Right kidney (tissue), 1 donor: ENCODE data around the gene CDIP1.

Source experiments
- DNase-seq: peaks from one replicate; pipeline ENCODE4 v3.0.0-alpha.2; 2016

Gene CDIP1

DNA sequence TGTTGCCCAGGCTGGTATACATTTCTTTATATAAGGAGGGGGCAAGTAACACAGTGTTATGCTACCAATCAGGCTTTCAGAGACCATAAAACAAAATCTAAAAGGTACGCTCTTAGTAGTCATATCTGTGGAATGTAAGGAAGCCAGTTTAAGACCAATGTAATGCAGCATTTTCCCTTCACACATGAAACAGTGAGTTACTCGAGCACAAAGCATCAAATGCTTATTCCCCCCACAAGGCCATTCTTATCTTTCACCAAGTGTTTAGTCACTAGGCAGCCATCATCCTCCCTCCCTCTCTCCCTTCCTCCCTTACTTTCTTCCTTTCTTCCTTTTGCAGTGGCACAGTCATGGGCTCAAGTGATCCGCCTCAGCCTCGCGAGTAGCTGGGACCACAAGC lies 49.5 kb downstream of the CDIP1 start:
- no peak for DNase-seq

GRCh38 chr16:4488499-4488967 lies 50.0 kb downstream of the CDIP1 start:
- DNase-seq: no peak

GRCh38 chr16:4487955-4488498 lies 50.5 kb downstream of the CDIP1 start:
- no peak for DNase-seq

DNA sequence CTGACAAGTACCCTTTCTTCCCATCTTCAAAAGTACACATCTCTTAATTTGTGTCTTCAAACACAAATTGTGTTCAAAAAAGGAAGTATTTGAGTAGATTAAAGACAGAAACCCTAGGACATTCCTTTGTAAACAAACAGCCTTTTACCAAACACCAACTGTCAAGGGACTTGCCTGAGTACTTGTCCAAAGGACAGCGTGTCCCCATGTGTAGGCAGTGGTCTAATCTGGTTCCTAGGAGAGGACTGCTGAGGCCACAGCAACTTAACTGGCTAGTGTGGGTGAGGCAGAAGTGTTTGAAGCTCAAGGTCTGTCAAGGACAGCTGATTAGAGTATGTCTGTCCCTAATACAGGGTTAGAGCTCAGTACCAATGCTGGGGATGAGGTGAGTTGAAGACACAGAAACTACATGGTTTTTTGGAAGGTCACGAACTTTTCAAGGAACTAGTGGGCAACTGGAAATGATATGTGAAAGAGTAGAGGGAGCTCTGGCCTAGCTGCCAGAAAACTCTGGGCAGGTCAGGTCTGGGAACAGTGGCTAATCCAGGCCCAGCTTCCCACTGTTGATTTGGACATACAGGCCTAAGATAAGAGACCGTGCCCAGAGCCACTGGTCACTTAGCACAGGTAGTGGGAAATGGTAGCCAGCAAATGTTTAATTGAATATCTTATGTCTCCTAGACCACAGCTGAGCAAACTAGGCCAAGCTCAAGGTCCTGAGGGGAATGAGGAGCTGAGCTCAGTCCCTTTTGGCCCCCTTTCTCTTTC lies 52.3 kb downstream of the CDIP1 start:
- DNase-seq: no peak

- DNase-seq: no peak
Measured at GRCh38 chr16:4481963-4482362, 56.6 kb downstream of the CDIP1 start.

GRCh38 chr16:4481526-4481925 lies 57.0 kb downstream of the CDIP1 start:
- DNase-seq: no peak

GRCh38 chr16:4477966-4478365 lies 60.6 kb downstream of the CDIP1 start:
- DNase-seq: no peak

- peak; percentile 89 for DNase-seq
Measured at GRCh38 chr16:4475880-4476788, 62.4 kb downstream of the CDIP1 start, which contains the start of gene HMOX2. Gene HMOX2 (plus strand): TSS chr16:4476398. CDS start chr16:4505525, 29,127 bp downstream.

GRCh38 chr16:4474192-4474961 lies 64.2 kb downstream of the CDIP1 start, which contains the start of gene NMRAL1:
Gene NMRAL1 (minus strand): TSS chr16:4474625. CDS start chr16:4474132, 493 bp downstream.
- DNase-seq: peak; percentile 79

DNA sequence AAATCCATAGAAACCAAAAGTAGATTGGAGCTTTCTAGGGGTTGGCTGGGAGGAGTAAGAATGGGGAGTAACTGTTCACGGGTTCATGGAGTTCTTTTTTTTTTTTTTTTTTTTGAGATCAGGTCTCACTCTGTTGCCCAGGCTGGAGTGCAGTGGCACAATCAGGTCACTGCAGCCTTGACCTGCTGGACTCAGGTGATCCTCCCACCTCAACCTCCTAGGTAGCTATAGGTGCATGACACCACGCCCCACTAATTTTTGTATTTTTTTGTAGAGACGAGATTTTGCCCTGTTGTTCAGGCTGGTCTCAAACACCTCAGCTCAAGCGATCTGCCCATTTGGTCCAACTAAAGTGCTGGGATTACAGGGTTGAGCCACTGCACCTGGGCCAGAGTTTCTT lies 65.7 kb downstream of the CDIP1 start:
- no peak for DNase-seq

DNA sequence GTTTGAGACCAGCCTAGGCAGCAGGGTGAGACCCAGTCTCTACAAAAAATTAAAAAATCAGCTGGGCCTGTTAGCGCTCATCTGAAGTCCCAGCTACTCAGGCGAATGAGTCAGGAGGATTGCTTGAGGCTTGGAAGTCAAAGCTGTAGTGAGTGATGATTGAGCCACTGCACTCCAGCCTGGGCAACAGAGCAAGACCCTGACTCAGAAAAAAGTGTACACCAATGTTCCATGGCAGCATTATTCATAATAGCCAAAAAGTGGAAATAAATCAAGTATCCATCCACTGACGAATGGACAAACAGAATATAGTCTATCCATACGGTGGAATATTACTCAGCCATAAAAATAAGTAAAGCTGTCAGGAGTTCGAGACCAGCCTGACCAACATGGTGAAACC lies 66.7 kb downstream of the CDIP1 start:
- no peak for DNase-seq

DNA sequence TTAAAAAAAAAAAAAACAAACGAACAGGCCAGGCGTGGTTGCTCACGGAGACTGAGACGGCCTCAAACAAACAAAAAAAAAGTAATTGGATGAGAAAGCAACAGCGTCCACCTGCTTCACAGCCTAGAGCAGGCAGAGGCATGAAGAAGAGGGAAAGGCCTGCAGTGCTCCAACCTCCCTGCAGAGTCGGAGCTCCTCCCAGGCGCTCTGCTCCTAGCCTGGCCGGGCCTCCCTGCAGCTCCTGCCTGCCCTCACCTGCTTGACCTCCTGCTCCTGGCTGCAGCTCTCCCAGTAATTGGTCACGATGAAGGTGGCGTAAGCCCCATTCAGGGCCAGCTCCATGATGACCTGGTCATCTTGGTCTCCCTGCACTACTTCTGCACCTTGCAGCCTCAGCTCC lies 69.6 kb downstream of the CDIP1 start:
- no peak for DNase-seq

- no peak for DNase-seq
Measured at GRCh38 chr16:4467916-4468315, 70.7 kb downstream of the CDIP1 start.

GRCh38 chr16:4465977-4466779 lies 72.4 kb downstream of the CDIP1 start:
- DNase-seq: no peak

DNA sequence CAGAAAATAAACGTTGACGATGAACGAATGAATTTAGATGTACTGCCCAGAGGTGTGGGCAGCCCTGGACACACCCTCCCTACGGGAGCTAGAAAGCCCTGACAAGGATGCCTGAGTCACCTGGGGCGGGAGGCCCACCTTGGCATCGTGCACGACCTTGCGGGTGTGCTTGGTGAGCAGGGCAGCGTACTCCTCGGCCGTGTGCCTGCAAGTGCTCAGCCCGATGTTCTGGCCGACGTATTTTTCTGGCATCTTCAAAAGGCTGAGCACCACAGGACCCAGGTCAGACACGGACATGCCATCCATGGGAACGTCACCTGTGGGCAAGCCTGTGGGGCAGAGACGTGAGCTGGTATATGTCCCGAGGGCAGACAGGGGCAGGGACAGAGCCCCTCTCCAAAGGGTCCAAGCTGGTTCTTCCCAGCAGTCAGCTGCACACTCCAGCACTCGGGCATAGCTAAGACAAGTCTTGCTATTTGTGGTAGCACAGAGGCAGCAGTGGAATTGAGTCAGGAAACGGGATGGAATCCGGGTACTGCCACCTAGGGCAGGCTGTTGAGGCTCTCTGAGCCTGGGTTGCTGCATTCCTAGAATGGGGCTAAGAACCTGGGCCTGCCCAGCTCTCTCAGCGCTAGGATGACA lies 74.9 kb downstream of the CDIP1 start:
- DNase-seq: no peak

- no peak for DNase-seq
Measured at GRCh38 chr16:4461250-4462085, 77.1 kb downstream of the CDIP1 start.

DNA sequence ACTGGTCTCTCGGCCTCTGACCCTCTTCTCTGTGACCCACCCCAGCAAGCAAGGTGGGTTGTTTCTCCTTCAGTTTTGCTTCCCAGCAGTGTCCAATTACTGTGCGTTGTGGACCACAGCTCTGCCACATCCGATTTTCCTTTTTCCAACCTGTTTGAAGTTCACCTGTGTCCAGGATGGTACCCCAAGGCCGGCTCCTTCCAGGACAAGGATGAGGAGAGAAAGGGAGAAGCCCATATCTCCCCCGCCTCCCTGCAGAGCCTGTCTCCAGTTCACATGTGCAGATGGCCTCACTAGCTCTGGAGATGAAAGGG lies 77.7 kb downstream of the CDIP1 start:
- no peak for DNase-seq
